GM19467 (cell line): ENCODE results near the gene PPP1R18.

Source experiments
- ATAC-seq: cut with Tn5 transposase; IDR thresholded peaks from one replicate; pipeline ENCODE4 v1.9.1; 2021; ENCODE audit warnings: mild to moderate bottlenecking, moderate library complexity; ENCODE audit not compliant: unreplicated experiment

The PPP1R18 gene

GRCh38 chr6:30689022-30689865 is 2.8 kb upstream of the PPP1R18 start:
- ATAC-seq: no peak

- ATAC-seq: no peak
Observed at GRCh38 chr6:30688569-30688968, 2.1 kb upstream of the PPP1R18 start.

- ATAC-seq: no peak
Observed at GRCh38 chr6:30687659-30688431, 1.4 kb upstream of the PPP1R18 start.

- ATAC-seq: peak; percentile 43
Observed at GRCh38 chr6:30686908-30687658, 638 bp upstream of the PPP1R18 start.

GRCh38 chr6:30685157-30686008 is 1.1 kb downstream of the PPP1R18 start:
- no peak for ATAC-seq

- no peak for ATAC-seq
Observed at GRCh38 chr6:30684386-30685156, 1.9 kb downstream of the PPP1R18 start.

- ATAC-seq: no peak
Observed at GRCh38 chr6:30683980-30684338, 2.5 kb downstream of the PPP1R18 start.

- no peak for ATAC-seq
Observed at GRCh38 chr6:30683183-30683979, 3.1 kb downstream of the PPP1R18 start.

- ATAC-seq: peak; percentile 25
Observed at GRCh38 chr6:30682143-30683117, 4.0 kb downstream of the PPP1R18 start.

- ATAC-seq: no peak
Observed at GRCh38 chr6:30681766-30682142, 4.7 kb downstream of the PPP1R18 start.

GRCh38 chr6:30679765-30680535 is 6.5 kb downstream of the PPP1R18 start:
- no peak for ATAC-seq

GRCh38 chr6:30678964-30679726 is 7.3 kb downstream of the PPP1R18 start:
- ATAC-seq: no peak

GRCh38 chr6:30676660-30677285 is 9.7 kb downstream of the PPP1R18 start:
- no peak for ATAC-seq

- peak; percentile 63 for ATAC-seq
Observed at GRCh38 chr6:30672445-30673253, 13.8 kb downstream of the PPP1R18 start, which contains the start of gene DHX16. Gene DHX16, minus strand, starts transcription at chr6:30673006. Its CDS starts 165 bp downstream, at chr6:30672841.
